Activated CD4-positive, alpha-beta T cell treated with anti-CD3 and anti-CD28 coated beads, Interleukin-2, amount 10 ng/mL, durations not matched to agents 24 days and 14 days (primary cell): ENCODE data around the gene ASAH2. TPM values are rescaled to one million over a fixed set of nuclear protein-coding genes. Genes with fewer than 3 reads are reported as not detected.

Experiments used
- DNase-seq: peaks from one replicate; pipeline ENCODE4 v3.0.0; 2022
- H3K27ac Mint-ChIP-seq: one replicate; pipeline ENCODE4 v1.8.0; 2022; ENCODE audit warnings: mild to moderate bottlenecking, mixed read lengths
- H3K27me3 Mint-ChIP-seq: one replicate; pipeline ENCODE4 v1.8.0; 2022; ENCODE audit warnings: mixed read lengths
- H3K36me3 Mint-ChIP-seq: one replicate; pipeline ENCODE4 v1.8.0; 2022; ENCODE audit warnings: low read depth, mild to moderate bottlenecking, mixed read lengths
- H3K4me1 Mint-ChIP-seq: one replicate; pipeline ENCODE4 v1.8.0; 2021; ENCODE audit warnings: mixed read lengths
- H3K4me3 Mint-ChIP-seq: one replicate; pipeline ENCODE4 v1.8.0; 2022; ENCODE audit warnings: mild to moderate bottlenecking, moderate library complexity, mixed read lengths
- H3K9me3 Mint-ChIP-seq: one replicate; pipeline ENCODE4 v1.8.0; 2021; ENCODE audit warnings: mixed read lengths
- intact Hi-C: fragments of 100-400 bp; cut with micrococcal nuclease; formaldehyde crosslinking; loops from one replicate; pipeline ENCODE4 v1.15.1; 2023
- total RNA-seq: library from RNA; stranded (reverse); gene quantifications from 2 replicates; pipeline ENCODE4 v1.2.3, GENCODE V29; 2022

Gene ASAH2
- total RNA-seq, 1 donor from 2014 or later: 5.2 TPM

GRCh38 chr10:50234486-50234885 is 16.8 kb downstream of the ASAH2 start:
- intact Hi-C loops: no loop called here
- H3K27ac Mint-ChIP-seq: no peak overlapping the region
- no peak overlapping the region for H3K4me3 Mint-ChIP-seq

GRCh38 chr10:50232261-50232639 is 19.1 kb downstream of the ASAH2 start:
- Mint-ChIP-seq H3K4me3 (no peak overlapping the region), H3K36me3 (no peaks in the 10 kb centered on the region), H3K4me1 (no peaks in the 10 kb centered on the region), H3K27me3 (peaks cover 52% of the 10 kb centered on the region), H3K27ac (no peak overlapping the region), H3K9me3 (no peaks in the 10 kb centered on the region)
- DNase-seq: no peak
- intact Hi-C loops: no loop called here

More at GRCh38 chr10:50234486-50234885, 16.8 kb downstream of the ASAH2 start:
- H3K9me3 Mint-ChIP-seq: no peaks in the 10 kb centered on the region
- no peaks in the 10 kb centered on the region for H3K4me1 Mint-ChIP-seq
- H3K27me3 Mint-ChIP-seq: peaks cover 45% of the 10 kb centered on the region
- no peak for DNase-seq
- no peaks in the 10 kb centered on the region for H3K36me3 Mint-ChIP-seq

- no peaks in the 10 kb centered on the region for H3K9me3 Mint-ChIP-seq
- DNase-seq: no peak
- H3K27me3 Mint-ChIP-seq: peaks cover 55% of the 10 kb centered on the region
- no peak overlapping the region for H3K27ac Mint-ChIP-seq
- no peaks in the 10 kb centered on the region for H3K4me1 Mint-ChIP-seq
- intact Hi-C loops: no loop called here
- H3K36me3 Mint-ChIP-seq: no peaks in the 10 kb centered on the region
- no peak overlapping the region for H3K4me3 Mint-ChIP-seq
These were observed 19.6 kb downstream of the ASAH2 start for GRCh38 chr10:50231515-50232260.

- DNase-seq: no peak
- H3K27ac Mint-ChIP-seq: no peak overlapping the region
- H3K36me3 Mint-ChIP-seq: no peaks in the 10 kb centered on the region
- no peaks in the 10 kb centered on the region for H3K9me3 Mint-ChIP-seq
- H3K27me3 Mint-ChIP-seq: peaks cover 42% of the 10 kb centered on the region
- H3K4me3 Mint-ChIP-seq: no peak overlapping the region
- intact Hi-C loops: no loop called here
- peaks cover 2% of the 10 kb centered on the region for H3K4me1 Mint-ChIP-seq
These were observed 21.9 kb downstream of the ASAH2 start for GRCh38 chr10:50229460-50229859.

- H3K4me1 Mint-ChIP-seq: peaks cover 3% of the 10 kb centered on the region
These were observed 22.6 kb downstream of the ASAH2 start for GRCh38 chr10:50228672-50229071.

GRCh38 chr10:50226610-50227009 is 24.7 kb downstream of the ASAH2 start:
- intact Hi-C loops: no loop called here
- Mint-ChIP-seq H3K27ac (no peak overlapping the region), H3K4me1 (peaks cover 3% of the 10 kb centered on the region), H3K9me3 (no peaks in the 10 kb centered on the region), H3K27me3 (peaks cover 37% of the 10 kb centered on the region), H3K36me3 (no peaks in the 10 kb centered on the region), H3K4me3 (no peak overlapping the region)
- no peak for DNase-seq

More at GRCh38 chr10:50228672-50229071, 22.6 kb downstream of the ASAH2 start:
- no peaks in the 10 kb centered on the region for H3K9me3 Mint-ChIP-seq
- H3K36me3 Mint-ChIP-seq: no peaks in the 10 kb centered on the region
- H3K4me3 Mint-ChIP-seq: no peak overlapping the region
- intact Hi-C loops: no loop called here
- H3K27ac Mint-ChIP-seq: no peak overlapping the region
- no peak for DNase-seq
- H3K27me3 Mint-ChIP-seq: peaks cover 36% of the 10 kb centered on the region

GRCh38 chr10:50224330-50224952 is 26.9 kb downstream of the ASAH2 start:
- intact Hi-C loops: no loop called here
- Mint-ChIP-seq H3K4me3 (no peak overlapping the region), H3K9me3 (no peaks in the 10 kb centered on the region), H3K4me1 (peaks cover 3% of the 10 kb centered on the region), H3K27ac (no peak overlapping the region), H3K27me3 (peaks cover 32% of the 10 kb centered on the region), H3K36me3 (no peaks in the 10 kb centered on the region)
- peak; percentile 74 for DNase-seq

GRCh38 chr10:50222199-50222598 is 29.1 kb downstream of the ASAH2 start:
- H3K4me3 Mint-ChIP-seq: no peak overlapping the region
- no peak for DNase-seq
- H3K27me3 Mint-ChIP-seq: peaks cover 25% of the 10 kb centered on the region
- no peaks in the 10 kb centered on the region for H3K36me3 Mint-ChIP-seq
- H3K4me1 Mint-ChIP-seq: peaks cover 3% of the 10 kb centered on the region
- no peaks in the 10 kb centered on the region for H3K9me3 Mint-ChIP-seq
- intact Hi-C loops: no loop called here
- no peak overlapping the region for H3K27ac Mint-ChIP-seq

- Mint-ChIP-seq H3K4me1 (peaks cover 3% of the 10 kb centered on the region), H3K36me3 (no peaks in the 10 kb centered on the region), H3K4me3 (no peak overlapping the region), H3K9me3 (no peaks in the 10 kb centered on the region), H3K27ac (no peak overlapping the region), H3K27me3 (peaks cover 22% of the 10 kb centered on the region)
- DNase-seq: no peak
- intact Hi-C loops: no loop called here
These were observed 29.8 kb downstream of the ASAH2 start for GRCh38 chr10:50221470-50221869.

- Mint-ChIP-seq H3K36me3 (no peaks in the 10 kb centered on the region), H3K27me3 (peaks cover 24% of the 10 kb centered on the region), H3K4me1 (peaks cover 2% of the 10 kb centered on the region), H3K4me3 (no peak overlapping the region), H3K9me3 (no peaks in the 10 kb centered on the region), H3K27ac (no peak overlapping the region)
- no peak for DNase-seq
- intact Hi-C loops: no loop called here
These were observed 31.7 kb downstream of the ASAH2 start for GRCh38 chr10:50219646-50220045.

- Mint-ChIP-seq H3K4me1 (no peaks in the 10 kb centered on the region), H3K36me3 (no peaks in the 10 kb centered on the region), H3K27me3 (peaks cover 23% of the 10 kb centered on the region), H3K4me3 (no peak overlapping the region), H3K27ac (no peak overlapping the region), H3K9me3 (no peaks in the 10 kb centered on the region)
- intact Hi-C loops: no loop called here
- no peak for DNase-seq
These were observed 32.1 kb downstream of the ASAH2 start for GRCh38 chr10:50219200-50219599.

GRCh38 chr10:50216894-50217293 is 34.4 kb downstream of the ASAH2 start:
- intact Hi-C loops: no loop called here
- no peak overlapping the region for H3K27ac Mint-ChIP-seq
- no peaks in the 10 kb centered on the region for H3K4me1 Mint-ChIP-seq
- no peak for DNase-seq
- no peak overlapping the region for H3K4me3 Mint-ChIP-seq
- peaks cover 24% of the 10 kb centered on the region for H3K27me3 Mint-ChIP-seq
- no peaks in the 10 kb centered on the region for H3K36me3 Mint-ChIP-seq
- no peaks in the 10 kb centered on the region for H3K9me3 Mint-ChIP-seq

- H3K27me3 Mint-ChIP-seq: peaks cover 20% of the 10 kb centered on the region
- intact Hi-C loops: no loop called here
- H3K4me3 Mint-ChIP-seq: no peak overlapping the region
- no peaks in the 10 kb centered on the region for H3K36me3 Mint-ChIP-seq
- H3K9me3 Mint-ChIP-seq: no peaks in the 10 kb centered on the region
- DNase-seq: no peak
- H3K27ac Mint-ChIP-seq: no peak overlapping the region
- no peaks in the 10 kb centered on the region for H3K4me1 Mint-ChIP-seq
These were observed 34.9 kb downstream of the ASAH2 start for GRCh38 chr10:50216418-50216817.

- Mint-ChIP-seq H3K4me3 (no peak overlapping the region), H3K9me3 (no peaks in the 10 kb centered on the region), H3K27me3 (peaks cover 31% of the 10 kb centered on the region), H3K27ac (no peak overlapping the region), H3K36me3 (no peaks in the 10 kb centered on the region), H3K4me1 (peaks cover 3% of the 10 kb centered on the region)
- DNase-seq: no peak
- intact Hi-C loops: no loop called here
These were observed 39.6 kb downstream of the ASAH2 start for GRCh38 chr10:50211670-50212069.
